Lower lobe of right lung (tissue), 2 donors: Measurements from ENCODE around the gene CAMTA2. TPM values are rescaled to one million over a fixed set of nuclear protein-coding genes. Genes with fewer than 3 reads are reported as not detected.

ENCODE experiments used
- ATAC-seq, 2 donors: fragments of 200-7000 bp; cut with Tn5 transposase; one replicate each; pipeline ENCODE4 v1.9.1; 2020 to 2022; ENCODE audit warnings: mild to moderate bottlenecking in 2 of 2, moderate library complexity in 2 of 2
- DNase-seq: peaks from one replicate; pipeline ENCODE4 v3.0.0-alpha.2; 2020
- H3K27ac ChIP-seq: fragments of 200-600 bp; one replicate; pipeline ENCODE4 v1.8.0; 2022
- H3K27me3 ChIP-seq: fragments of 200-600 bp; one replicate; pipeline ENCODE4 v1.8.0; 2022; ENCODE audit warnings: low read depth
- H3K36me3 ChIP-seq: fragments of 200-600 bp; one replicate; pipeline ENCODE4 v1.8.0; 2022; ENCODE audit warnings: mild to moderate bottlenecking
- H3K4me1 ChIP-seq: fragments of 200-600 bp; one replicate; pipeline ENCODE4 v1.8.0; 2022
- H3K4me3 ChIP-seq: fragments of 200-600 bp; one replicate; pipeline ENCODE4 v1.8.0; 2022; ENCODE audit warnings: mild to moderate bottlenecking
- H3K9me3 ChIP-seq: fragments of 200-600 bp; one replicate; pipeline ENCODE4 v1.8.0; 2022
- intact Hi-C: fragments of 100-400 bp; cut with DNase I; formaldehyde crosslinking; loops from one replicate; pipeline ENCODE4 v1.11.0; 2022
- total RNA-seq: library from RNA; stranded (reverse); fragmentation: NEBNext Ultra II Directional; extraction: Animal tissue kit (Norgen Biotek cat#: 25700); gene quantifications from one replicate; pipeline ENCODE4 v1.2.1, GENCODE V29; 2021
- TF ChIP-seq, protein P1 (sequence below): fragments of 200-600 bp; IDR thresholded peaks from one replicate; pipeline ENCODE4 v1.8.0; 2022; ENCODE audit warnings: antibody characterized with exemption, mild to moderate bottlenecking
- donor health status: DM: no; HTN: yes; CAD: no; lungs with severe emphysema.

Gene CAMTA2
- total RNA-seq, 1 donor from 2014 or later: 49.9 TPM

DNA sequence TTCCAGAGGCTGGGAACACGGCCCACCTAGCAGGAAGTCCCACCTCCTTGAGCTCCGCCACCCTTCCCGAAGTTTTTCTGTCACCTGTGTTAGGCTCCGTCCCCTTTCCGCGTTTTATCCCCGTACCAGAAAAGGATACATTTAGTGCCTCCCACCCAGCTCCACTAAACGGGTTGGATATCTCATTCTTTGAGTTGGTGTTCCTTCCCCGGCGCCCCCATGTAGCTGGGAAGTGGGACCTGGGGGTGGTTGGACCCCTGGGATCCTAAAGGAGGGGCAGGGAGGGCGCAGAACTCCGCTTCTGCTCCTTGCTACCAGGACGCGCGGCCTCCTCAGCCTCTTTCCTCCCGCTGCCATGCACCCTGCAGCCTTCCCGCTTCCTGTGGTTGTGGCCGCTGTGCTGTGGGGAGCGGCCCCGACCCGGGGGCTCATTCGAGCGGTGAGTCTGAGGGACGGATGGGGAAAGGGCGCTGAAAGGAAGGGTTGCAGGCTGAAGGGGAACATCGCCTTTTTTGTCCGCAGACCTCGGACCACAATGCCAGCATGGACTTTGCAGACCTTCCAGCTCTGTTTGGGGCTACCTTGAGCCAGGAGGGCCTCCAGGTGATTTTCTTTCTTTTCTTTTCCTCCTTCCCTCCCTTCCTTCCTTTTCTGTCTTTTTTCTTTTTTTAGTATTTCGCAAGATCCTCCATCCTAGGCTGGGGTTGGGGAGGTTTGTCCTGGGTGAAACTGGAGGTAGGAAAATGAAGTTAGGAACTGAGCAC, 46.7 kb downstream of the CAMTA2 start:
- no peak for DNase-seq
- Histone ChIP-seq H3K27ac (peak overlapping the region; percentile 90), H3K4me3 (peak overlapping the region; percentile 97), H3K9me3 (no peaks in the 10 kb centered on the region), H3K27me3 (no peaks in the 10 kb centered on the region), H3K36me3 (peaks cover 67% of the 10 kb centered on the region), H3K4me1 (peaks cover 60% of the 10 kb centered on the region)
- intact Hi-C loops: no loop called here
- ATAC-seq: peak; percentile 67 to 83
- TF ChIP-seq, protein P1, sequence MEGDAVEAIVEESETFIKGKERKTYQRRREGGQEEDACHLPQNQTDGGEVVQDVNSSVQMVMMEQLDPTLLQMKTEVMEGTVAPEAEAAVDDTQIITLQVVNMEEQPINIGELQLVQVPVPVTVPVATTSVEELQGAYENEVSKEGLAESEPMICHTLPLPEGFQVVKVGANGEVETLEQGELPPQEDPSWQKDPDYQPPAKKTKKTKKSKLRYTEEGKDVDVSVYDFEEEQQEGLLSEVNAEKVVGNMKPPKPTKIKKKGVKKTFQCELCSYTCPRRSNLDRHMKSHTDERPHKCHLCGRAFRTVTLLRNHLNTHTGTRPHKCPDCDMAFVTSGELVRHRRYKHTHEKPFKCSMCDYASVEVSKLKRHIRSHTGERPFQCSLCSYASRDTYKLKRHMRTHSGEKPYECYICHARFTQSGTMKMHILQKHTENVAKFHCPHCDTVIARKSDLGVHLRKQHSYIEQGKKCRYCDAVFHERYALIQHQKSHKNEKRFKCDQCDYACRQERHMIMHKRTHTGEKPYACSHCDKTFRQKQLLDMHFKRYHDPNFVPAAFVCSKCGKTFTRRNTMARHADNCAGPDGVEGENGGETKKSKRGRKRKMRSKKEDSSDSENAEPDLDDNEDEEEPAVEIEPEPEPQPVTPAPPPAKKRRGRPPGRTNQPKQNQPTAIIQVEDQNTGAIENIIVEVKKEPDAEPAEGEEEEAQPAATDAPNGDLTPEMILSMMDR: no peak

DNA sequence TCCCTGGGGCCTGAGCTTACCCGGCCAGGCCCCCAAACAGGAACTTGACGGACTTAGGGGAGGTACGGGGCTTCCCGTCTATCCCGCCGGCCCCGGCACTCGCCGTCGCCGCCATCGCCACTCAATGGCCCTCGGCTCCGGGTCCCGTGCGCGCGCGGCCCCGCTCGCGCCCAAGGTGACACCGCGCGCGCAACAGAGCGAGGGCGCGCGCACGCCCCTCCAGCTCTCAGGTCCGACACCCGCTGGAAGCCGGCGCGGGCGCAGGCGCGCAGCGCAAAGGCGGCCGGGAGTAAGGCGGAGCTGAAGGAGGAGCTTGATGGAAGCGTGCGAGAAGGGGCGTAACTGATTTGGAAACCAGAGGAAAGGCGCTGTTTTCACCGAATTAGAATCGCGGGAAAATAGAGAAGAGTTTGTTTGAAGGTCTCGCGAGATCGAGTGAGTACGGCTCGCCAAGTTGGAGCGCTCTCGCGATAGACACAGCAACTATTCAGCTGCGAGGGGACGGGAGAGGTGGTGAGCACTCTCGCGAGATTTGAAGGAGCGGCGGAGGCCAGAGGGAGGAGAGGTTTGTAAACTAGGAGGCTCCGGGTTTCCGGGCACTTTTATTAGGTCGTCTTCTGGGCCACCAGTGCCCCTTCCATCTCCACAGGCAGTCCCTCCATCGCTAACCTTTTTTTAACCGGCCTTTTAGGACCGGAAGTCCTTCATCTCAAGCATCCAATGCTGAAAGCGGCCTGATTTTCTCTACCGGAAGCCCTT, 47.5 kb downstream of the CAMTA2 start, which contains the start of the genes RNF167 and SLC25A11:
Gene RNF167 (plus strand): TSS at position 473 of the 759 bp plus-strand sequence. CDS start 642 bp downstream, outside the sequence.
Gene SLC25A11 (minus strand): TSS at position 251 of the 759 bp plus-strand sequence. CDS start 136 bp downstream, at position 115.
- H3K4me3 ChIP-seq: peak within 1 kb of the TSS; percentile 97
- H3K4me1 ChIP-seq: peaks cover 52% of the 10 kb centered on the region
- DNase-seq: peak; percentile 96
- ATAC-seq: peak; percentile 95 to 97
- no peaks in the 10 kb centered on the region for H3K27me3 ChIP-seq
- TF ChIP-seq, protein P1: no peak
- H3K27ac ChIP-seq: peak within 1 kb of the TSS; percentile 90
- H3K36me3 ChIP-seq: peaks cover 60% of the 10 kb centered on the region
- H3K9me3 ChIP-seq: no peaks in the 10 kb centered on the region
- intact Hi-C loops: no loop called here

DNA sequence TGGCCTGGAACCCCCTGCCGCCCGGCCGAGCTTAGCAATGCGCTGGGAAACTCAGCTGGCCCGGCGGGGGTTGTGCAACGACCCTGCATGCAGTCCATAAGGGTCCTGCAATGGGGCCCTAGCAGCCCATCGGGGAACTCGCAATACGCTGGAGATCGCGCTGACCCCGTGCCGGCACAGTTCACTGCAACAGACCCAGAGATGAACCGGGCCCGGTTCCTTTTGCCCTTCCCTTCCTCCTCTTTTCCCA, 48.0 kb downstream of the CAMTA2 start:
- peaks cover 55% of the 10 kb centered on the region for H3K36me3 ChIP-seq
- intact Hi-C loops: no loop called here
- ATAC-seq (no peak), DNase-seq (peak; percentile 70)
- peak overlapping the region; percentile 97 for H3K4me3 ChIP-seq
- no peaks in the 10 kb centered on the region for H3K27me3 ChIP-seq
- peak overlapping the region; percentile 90 for H3K27ac ChIP-seq
- TF ChIP-seq, protein P1: no peak
- no peaks in the 10 kb centered on the region for H3K9me3 ChIP-seq
- H3K4me1 ChIP-seq: peaks cover 49% of the 10 kb centered on the region

DNA sequence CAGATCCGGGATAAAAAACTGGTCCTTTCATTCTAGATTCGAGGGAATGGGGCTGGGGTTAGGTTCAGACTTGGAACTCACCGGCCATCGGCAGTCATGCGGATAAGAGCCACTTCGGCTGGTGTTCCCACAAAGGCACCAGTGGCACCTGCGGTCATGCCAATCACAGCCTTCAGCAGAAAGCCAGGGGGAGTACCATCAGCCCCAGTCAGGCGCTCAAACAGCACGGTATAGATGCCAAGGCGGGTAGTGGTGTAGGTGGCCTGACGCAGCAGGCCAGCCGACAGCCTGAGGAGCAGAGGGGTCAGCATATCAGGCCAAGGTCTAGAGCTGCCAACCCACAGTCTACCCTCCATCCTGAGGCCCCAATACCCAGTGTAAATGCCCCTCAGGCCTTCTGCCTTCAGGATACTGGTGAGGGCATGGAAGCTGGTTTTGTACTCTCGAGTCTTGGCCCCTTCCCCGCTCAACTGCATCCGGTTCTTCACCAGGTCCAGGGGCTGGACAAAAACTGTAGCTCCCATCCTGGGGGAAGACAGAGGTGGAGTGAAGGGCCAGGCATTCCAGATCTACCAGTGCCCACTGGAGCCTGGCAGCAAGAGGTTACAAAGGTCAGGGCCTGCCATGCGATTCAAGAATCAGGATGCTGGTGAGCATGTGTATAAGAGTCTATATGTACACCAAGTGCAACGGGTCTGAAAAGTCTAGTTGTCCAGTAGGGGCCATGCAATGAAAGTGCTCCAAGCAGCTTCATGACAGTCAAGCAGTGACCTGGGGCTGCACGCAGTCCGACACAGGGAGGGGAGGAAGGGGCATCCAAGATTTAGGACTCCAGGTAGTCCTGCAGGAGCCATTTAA, 48.6 kb downstream of the CAMTA2 start:
- intact Hi-C loops: no loop called here

More for the DNA sequence above, 48.6 kb downstream of the CAMTA2 start:
- no peaks in the 10 kb centered on the region for H3K9me3 ChIP-seq
- peak overlapping the region; percentile 90 for H3K27ac ChIP-seq
- peak overlapping the region; percentile 97 for H3K4me3 ChIP-seq
- TF ChIP-seq, protein P1: no peak
- peaks cover 49% of the 10 kb centered on the region for H3K4me1 ChIP-seq
- peaks cover 50% of the 10 kb centered on the region for H3K36me3 ChIP-seq
- ATAC-seq (no peak), DNase-seq (no peak)
- no peaks in the 10 kb centered on the region for H3K27me3 ChIP-seq
